Glutamatergic neuron (in vitro differentiated cells): ENCODE measurements around the gene HPRT1. TPM values are rescaled to one million over a fixed set of nuclear protein-coding genes. Genes with fewer than 3 reads are reported as not detected.

Source experiments
- DNase-seq: peaks from one replicate; pipeline ENCODE4 v3.0.0; 2022
- H3K27ac Mint-ChIP-seq: one replicate; pipeline ENCODE4 v1.8.0; 2020; ENCODE audit warnings: mild to moderate bottlenecking, mixed read lengths, inconsistent platforms; ENCODE audit not compliant: unreplicated experiment
- H3K27me3 Mint-ChIP-seq: one replicate; pipeline ENCODE4 v1.8.0; 2020; ENCODE audit warnings: mild to moderate bottlenecking, moderate library complexity, mixed read lengths, inconsistent platforms; ENCODE audit not compliant: unreplicated experiment
- H3K36me3 Mint-ChIP-seq: one replicate; pipeline ENCODE4 v1.8.0; 2020; ENCODE audit warnings: mild to moderate bottlenecking, mixed read lengths, inconsistent platforms; ENCODE audit not compliant: unreplicated experiment
- H3K4me1 Mint-ChIP-seq: one replicate; pipeline ENCODE4 v1.8.0; 2020; ENCODE audit warnings: mild to moderate bottlenecking, low read depth, mixed read lengths, inconsistent platforms; ENCODE audit not compliant: unreplicated experiment
- H3K4me3 Mint-ChIP-seq: one replicate; pipeline ENCODE4 v1.8.0; 2020; ENCODE audit warnings: mild to moderate bottlenecking, mixed read lengths, inconsistent platforms; ENCODE audit not compliant: unreplicated experiment
- H3K9me3 Mint-ChIP-seq: one replicate; pipeline ENCODE4 v1.8.0; 2020; ENCODE audit warnings: mild to moderate bottlenecking, moderate library complexity, mixed read lengths, inconsistent platforms; ENCODE audit not compliant: unreplicated experiment
- total RNA-seq: library from RNA; stranded (reverse); fragmentation: NEBNext Ultra II Directional; extraction: Animal tissue kit (Norgen Biotek cat#: 25700); gene quantifications from one replicate; pipeline ENCODE4 v1.2.1, GENCODE V29; 2021; ENCODE audit not compliant: unreplicated experiment
- TF ChIP-seq, protein P1 (sequence below): fragments of 200-600 bp; sonication (generic); IDR thresholded peaks from one replicate; pipeline ENCODE4 v1.5.0; 2021; ENCODE audit not compliant: partially characterized antibody, unreplicated experiment

HPRT1 gene
- total RNA-seq, 1 donor from 2014 or later, result 12.1 TPM

DNA sequence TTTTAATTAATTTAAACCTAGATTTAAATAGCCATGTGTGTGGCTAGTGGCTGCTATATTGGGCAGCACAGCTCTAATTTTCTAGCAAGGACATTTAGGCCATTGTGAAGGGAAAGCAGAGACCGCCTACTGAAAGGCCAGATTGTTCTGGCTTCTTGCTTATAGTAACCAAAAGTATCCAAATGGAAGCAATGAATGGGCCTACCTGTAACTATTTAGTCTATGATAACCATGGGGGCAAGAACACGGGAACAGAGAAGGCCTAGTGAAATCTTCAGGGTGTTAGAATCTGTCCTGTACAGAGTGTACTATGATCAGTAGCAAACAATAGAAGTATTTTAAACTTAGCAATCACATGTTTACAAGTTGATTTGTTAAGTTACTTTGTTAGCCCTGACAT is 16.5 kb upstream of the HPRT1 start:
- no peaks in the 10 kb centered on the region for H3K9me3 Mint-ChIP-seq
- no peak overlapping the region for H3K27ac Mint-ChIP-seq
- H3K27me3 Mint-ChIP-seq, result peaks cover 3% of the 10 kb centered on the region
- no peak for DNase-seq
- TF ChIP-seq, protein P1, sequence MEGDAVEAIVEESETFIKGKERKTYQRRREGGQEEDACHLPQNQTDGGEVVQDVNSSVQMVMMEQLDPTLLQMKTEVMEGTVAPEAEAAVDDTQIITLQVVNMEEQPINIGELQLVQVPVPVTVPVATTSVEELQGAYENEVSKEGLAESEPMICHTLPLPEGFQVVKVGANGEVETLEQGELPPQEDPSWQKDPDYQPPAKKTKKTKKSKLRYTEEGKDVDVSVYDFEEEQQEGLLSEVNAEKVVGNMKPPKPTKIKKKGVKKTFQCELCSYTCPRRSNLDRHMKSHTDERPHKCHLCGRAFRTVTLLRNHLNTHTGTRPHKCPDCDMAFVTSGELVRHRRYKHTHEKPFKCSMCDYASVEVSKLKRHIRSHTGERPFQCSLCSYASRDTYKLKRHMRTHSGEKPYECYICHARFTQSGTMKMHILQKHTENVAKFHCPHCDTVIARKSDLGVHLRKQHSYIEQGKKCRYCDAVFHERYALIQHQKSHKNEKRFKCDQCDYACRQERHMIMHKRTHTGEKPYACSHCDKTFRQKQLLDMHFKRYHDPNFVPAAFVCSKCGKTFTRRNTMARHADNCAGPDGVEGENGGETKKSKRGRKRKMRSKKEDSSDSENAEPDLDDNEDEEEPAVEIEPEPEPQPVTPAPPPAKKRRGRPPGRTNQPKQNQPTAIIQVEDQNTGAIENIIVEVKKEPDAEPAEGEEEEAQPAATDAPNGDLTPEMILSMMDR, result no peak
- peaks cover 2% of the 10 kb centered on the region for H3K4me1 Mint-ChIP-seq
- no peaks in the 10 kb centered on the region for H3K36me3 Mint-ChIP-seq
- no peak overlapping the region for H3K4me3 Mint-ChIP-seq

DNA sequence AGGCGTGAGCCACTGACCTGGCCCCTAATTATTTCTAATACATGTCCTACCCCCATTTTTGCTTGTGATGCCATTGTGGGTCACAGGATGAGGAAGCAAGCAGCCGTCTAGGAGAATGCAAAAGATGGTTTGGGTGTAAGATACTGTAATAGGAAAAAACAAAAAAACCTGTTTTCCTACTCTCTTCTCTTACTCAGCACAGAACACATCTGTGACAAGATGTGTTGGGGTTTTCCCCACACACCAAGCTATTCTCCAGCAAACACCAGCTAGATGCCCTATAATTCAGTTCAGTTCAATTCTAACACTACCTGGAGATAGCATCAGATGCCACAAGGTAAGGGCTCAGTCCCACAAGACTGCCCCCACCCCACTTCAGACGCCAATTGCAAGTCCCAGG is 15.3 kb upstream of the HPRT1 start:
- H3K9me3 Mint-ChIP-seq, result no peaks in the 10 kb centered on the region
- no peak overlapping the region for H3K4me3 Mint-ChIP-seq
- peaks cover 3% of the 10 kb centered on the region for H3K27me3 Mint-ChIP-seq
- TF ChIP-seq, protein P1, result no peak
- peaks cover 2% of the 10 kb centered on the region for H3K4me1 Mint-ChIP-seq
- DNase-seq, result no peak
- no peak overlapping the region for H3K27ac Mint-ChIP-seq
- H3K36me3 Mint-ChIP-seq, result no peaks in the 10 kb centered on the region

DNA sequence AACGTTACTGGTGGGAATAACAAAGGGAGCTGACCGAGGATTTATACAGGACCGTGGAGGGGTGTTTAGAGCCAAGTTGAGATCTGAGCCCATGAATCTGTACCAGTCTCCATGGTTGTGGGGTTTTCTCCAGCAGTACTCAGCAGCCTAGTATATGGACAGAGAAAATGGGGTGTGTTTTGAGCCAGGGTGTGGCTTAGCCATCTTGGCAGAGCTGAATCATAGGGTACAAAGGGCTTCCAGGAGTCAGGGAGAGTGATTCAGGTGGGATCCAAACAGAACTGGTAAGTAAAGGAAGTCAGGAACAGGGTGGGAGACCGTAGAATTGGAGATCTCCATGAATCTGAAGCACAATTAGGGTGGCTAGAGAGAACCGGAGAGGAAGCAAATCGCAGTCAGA is 7.4 kb upstream of the HPRT1 start:
- no peak overlapping the region for H3K4me3 Mint-ChIP-seq
- H3K27me3 Mint-ChIP-seq, result peaks cover 6% of the 10 kb centered on the region
- H3K4me1 Mint-ChIP-seq, result no peaks in the 10 kb centered on the region
- H3K27ac Mint-ChIP-seq, result no peak overlapping the region
- no peak for DNase-seq
- TF ChIP-seq, protein P1, result no peak
- no peaks in the 10 kb centered on the region for H3K36me3 Mint-ChIP-seq
- H3K9me3 Mint-ChIP-seq, result peaks cover 2% of the 10 kb centered on the region

DNA sequence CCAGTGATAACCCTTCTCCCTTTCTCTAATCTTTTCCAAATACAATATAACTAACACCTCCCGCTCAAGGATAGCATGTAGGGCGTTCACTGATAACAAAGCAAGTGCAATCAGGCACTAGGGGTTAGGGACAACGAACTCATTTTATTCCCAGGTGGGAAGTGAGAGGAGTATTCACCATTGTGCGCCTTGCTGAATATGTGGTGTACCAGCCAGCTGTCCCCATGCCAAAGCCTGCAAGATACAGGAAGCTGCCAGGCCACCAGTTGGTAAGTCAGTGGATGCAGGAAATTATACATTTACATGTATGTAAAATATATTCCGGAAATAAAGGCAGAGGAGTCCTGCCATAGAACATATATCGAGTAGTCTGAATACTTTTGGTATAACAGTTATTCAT is 6.3 kb upstream of the HPRT1 start:
- no peaks in the 10 kb centered on the region for H3K36me3 Mint-ChIP-seq
- peaks cover 2% of the 10 kb centered on the region for H3K9me3 Mint-ChIP-seq
- H3K27ac Mint-ChIP-seq, result no peak overlapping the region
- H3K4me1 Mint-ChIP-seq, result no peaks in the 10 kb centered on the region
- H3K4me3 Mint-ChIP-seq, result no peak overlapping the region
- TF ChIP-seq, protein P1, result no peak
- DNase-seq, result no peak
- peaks cover 6% of the 10 kb centered on the region for H3K27me3 Mint-ChIP-seq

DNA sequence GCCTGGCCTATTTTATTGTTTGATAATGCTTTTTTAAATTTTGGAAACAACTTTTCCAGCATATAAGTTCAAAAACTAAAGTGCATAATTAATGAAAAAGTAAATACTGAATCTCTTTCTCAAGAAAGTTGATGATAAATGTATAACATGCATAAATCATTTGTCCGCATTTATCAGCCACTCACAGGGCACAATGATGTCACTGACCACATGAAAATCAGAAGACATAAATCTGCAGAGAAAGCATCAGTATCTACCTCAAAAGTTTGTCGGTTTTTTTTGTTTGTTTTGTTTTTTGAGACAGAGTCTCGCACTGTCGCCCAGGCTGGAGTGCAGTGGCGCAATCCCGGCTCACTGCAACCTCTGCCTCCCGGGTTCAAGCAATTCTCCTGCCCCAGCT is 5.5 kb upstream of the HPRT1 start:
- H3K27me3 Mint-ChIP-seq, result peaks cover 6% of the 10 kb centered on the region

More for the DNA sequence above, 5.5 kb upstream of the HPRT1 start:
- Mint-ChIP-seq H3K36me3 (no peaks in the 10 kb centered on the region), H3K4me3 (no peak overlapping the region), H3K4me1 (no peaks in the 10 kb centered on the region), H3K9me3 (peaks cover 2% of the 10 kb centered on the region), H3K27ac (no peak overlapping the region)
- DNase-seq, result no peak
- TF ChIP-seq, protein P1, result no peak
